HL-60 (cell line): ENCODE data around the gene ROR2.

ENCODE experiments used
- DNase-seq, 2 experiments: peaks; one replicate each; pipeline ENCODE4 v3.0.0-alpha.2; 2010 to 2020; ENCODE audit warnings: low read depth in 1 of 2, low spot score in 1 of 2
- H3K27ac ChIP-seq: fragments of 250-450 bp; sonication (Bioruptor Pico); replicated peaks from 2 replicates; pipeline ENCODE4 v1.5.1; 2020; ENCODE audit warnings: mild to moderate bottlenecking, moderate library complexity
- H3K27me3 ChIP-seq: fragments of 250-450 bp; sonication (Bioruptor Pico); 2 replicates; pipeline ENCODE4 v1.5.1; 2021; ENCODE audit warnings: mild to moderate bottlenecking, moderate library complexity; ENCODE audit not compliant: insufficient read depth, poor library complexity, severe bottlenecking
- H3K4me3 ChIP-seq: replicated peaks from 2 replicates; pipeline ENCODE4 v1.5.1; 2011; ENCODE audit warnings: mild to moderate bottlenecking, control low read depth, low read length; ENCODE audit not compliant: insufficient read depth
- CTCF ChIP-seq: IDR thresholded peaks from one replicate; pipeline ENCODE4 v1.5.1; 2011; ENCODE audit warnings: low read length, control low read depth, inconsistent platforms; ENCODE audit not compliant: insufficient read depth
- GABPA ChIP-seq: IDR thresholded peaks from 2 replicates; pipeline ENCODE4 v1.6.1; 2012; ENCODE audit warnings: low read depth
- POLR2AphosphoS5 ChIP-seq: IDR thresholded peaks from 2 replicates; pipeline ENCODE4 v1.6.1; 2012; ENCODE audit warnings: low read depth
- REST ChIP-seq: IDR thresholded peaks from 2 replicates; pipeline ENCODE4 v1.6.1; 2012; ENCODE audit warnings: low read depth; ENCODE audit not compliant: insufficient replicate concordance
- SPI1 ChIP-seq: IDR thresholded peaks from 2 replicates; pipeline ENCODE4 v1.6.1; 2012; ENCODE audit warnings: low read depth, mild to moderate bottlenecking, borderline replicate concordance

ROR2 gene

GRCh38 chr9:91944711-91945110, 5.3 kb downstream of the ROR2 start:
- TF ChIP-seq CTCF (no peak), GABPA (no peak), POLR2AphosphoS5 (no peak), REST (no peak), SPI1 (no peak)
- no peak for DNase-seq
- Histone ChIP-seq H3K4me3 (no peak overlapping the region), H3K27ac (no peak overlapping the region), H3K27me3 (peaks cover 21% of the 10 kb centered on the region)

- Histone ChIP-seq H3K4me3 (no peak overlapping the region), H3K27me3 (peaks cover 12% of the 10 kb centered on the region), H3K27ac (no peak overlapping the region)
- no peak for DNase-seq
- no peak for TF ChIP-seq CTCF
- TF ChIP-seq GABPA, result no peak
- no peak for TF ChIP-seq SPI1
Measured at GRCh38 chr9:91943478-91944470, 6.3 kb downstream of the ROR2 start.

- Histone ChIP-seq H3K27me3 (no peaks in the 10 kb centered on the region), H3K4me3 (no peak overlapping the region), H3K27ac (no peak overlapping the region)
- TF ChIP-seq SPI1, result no peak
- no peak for TF ChIP-seq REST
- TF ChIP-seq POLR2AphosphoS5, result no peak
- no peak for TF ChIP-seq CTCF
- no peak for TF ChIP-seq GABPA
- DNase-seq, result no peak
Measured at GRCh38 chr9:91942201-91942600, 7.8 kb downstream of the ROR2 start.
